ENCODE data around the gene PHOX2A.
A peak's percentile ranks its signal among the peaks of the same experiment; 100 is the strongest.

PHOX2A gene

GRCh38 chr11:72233056-72233772, 10.8 kb downstream of the PHOX2A start:
- no peak for DNase-seq

- no peak for DNase-seq
Observed at GRCh38 chr11:72232260-72233055, 11.5 kb downstream of the PHOX2A start.

DNA sequence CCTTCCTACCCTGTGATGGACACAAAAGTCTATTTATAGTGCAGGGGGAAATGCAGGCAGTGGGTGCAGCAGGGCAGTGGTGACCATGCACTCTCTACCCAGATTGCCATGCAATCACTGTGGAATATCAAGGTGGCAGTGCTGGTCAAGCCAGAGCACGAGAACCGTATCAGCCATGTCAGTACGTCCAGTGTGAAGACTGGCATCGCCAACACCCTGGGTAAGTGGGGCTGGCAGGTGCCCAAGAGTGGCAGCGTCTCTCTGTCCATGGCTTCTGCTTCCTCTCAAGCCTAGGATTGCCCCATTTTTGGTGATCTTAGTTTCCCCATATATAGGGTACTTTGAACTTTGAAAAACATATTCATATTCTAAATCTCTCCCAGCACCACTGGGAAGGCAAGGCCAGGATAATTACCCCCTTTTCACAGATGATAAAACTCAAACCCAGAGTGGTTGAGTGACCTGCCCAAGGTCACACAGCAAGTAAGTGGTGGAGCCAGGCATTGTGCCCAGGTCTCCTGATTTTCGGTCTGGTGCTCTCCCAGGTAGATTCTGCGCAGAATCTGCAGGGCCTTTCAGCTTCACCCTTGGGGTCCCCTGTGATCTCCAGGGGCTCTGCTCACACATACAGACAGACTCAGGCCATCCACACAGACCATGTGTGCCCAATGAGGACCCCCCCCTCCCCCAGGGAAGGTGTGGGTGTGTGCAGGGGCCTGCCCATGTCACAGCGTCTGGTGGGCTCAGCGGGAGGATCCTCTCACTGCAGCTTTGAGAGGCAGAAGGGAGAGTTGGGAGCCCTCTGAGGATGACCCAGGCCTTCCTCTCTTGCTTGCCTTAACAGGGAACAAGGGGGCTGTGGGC, 12.3 kb downstream of the PHOX2A start:
- DNase-seq, result no peak

DNA sequence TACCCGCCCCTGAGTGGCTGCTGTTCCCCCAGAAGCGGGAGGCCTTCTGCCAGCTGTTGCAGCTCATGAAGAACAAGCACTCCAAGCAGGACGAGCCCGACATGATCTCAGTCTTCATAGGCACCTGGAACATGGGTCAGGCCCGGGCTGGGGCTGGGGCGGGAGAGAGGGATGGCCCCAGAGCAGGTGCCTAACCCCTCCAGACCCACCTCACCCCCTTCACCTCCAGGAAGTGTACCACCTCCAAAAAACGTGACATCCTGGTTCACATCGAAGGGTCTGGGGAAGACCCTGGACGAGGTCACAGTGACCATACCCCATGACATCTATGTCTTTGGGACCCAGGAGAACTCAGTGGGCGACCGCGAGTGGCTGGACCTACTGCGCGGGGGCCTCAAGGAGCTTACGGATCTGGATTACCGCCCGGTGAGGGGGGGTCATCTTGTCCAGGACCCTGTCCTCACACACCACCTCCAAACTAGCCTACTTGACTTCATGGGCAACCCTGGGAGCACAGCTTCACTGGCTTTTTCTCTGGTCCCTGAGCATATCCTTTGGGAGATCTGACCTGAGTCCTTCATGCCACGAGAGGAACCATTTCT, 13.1 kb downstream of the PHOX2A start:
- peak; percentile 9 for DNase-seq

DNA sequence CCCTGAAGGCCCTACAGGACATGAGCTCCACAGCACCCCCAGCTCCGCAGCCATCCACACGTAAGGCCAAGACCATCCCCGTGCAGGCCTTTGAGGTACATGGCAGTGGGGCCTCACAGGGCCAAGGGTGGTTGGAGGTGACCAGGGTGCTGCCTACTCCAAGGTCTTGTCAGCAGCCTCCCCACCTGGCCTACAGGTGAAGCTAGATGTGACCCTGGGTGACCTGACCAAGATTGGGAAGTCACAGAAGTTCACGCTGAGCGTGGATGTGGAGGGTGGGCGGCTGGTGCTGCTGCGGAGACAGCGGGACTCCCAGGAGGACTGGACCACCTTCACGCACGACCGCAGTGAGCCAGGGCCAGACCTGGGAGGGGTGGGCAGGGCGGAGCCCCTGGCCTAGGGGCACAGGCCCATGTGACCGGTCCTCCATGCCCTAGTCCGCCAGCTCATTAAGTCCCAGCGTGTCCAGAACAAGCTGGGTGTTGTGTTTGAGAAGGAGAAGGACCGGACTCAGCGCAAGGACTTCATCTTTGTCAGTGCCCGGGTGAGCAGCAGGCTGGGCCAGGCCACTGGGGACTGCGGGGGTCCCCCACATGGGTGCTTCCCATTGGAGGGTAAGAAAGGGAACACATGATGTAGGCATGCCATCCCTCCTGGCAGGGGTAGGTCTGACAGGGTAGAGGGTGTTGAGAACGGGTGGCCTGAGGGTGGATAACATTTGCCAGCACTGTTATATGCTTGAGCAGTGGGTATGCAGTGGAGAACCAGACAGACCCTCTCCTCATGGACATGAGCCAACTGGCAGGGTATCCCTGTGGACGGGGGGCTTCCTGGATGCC, 13.8 kb downstream of the PHOX2A start:
- peak; percentile 10 for DNase-seq

DNA sequence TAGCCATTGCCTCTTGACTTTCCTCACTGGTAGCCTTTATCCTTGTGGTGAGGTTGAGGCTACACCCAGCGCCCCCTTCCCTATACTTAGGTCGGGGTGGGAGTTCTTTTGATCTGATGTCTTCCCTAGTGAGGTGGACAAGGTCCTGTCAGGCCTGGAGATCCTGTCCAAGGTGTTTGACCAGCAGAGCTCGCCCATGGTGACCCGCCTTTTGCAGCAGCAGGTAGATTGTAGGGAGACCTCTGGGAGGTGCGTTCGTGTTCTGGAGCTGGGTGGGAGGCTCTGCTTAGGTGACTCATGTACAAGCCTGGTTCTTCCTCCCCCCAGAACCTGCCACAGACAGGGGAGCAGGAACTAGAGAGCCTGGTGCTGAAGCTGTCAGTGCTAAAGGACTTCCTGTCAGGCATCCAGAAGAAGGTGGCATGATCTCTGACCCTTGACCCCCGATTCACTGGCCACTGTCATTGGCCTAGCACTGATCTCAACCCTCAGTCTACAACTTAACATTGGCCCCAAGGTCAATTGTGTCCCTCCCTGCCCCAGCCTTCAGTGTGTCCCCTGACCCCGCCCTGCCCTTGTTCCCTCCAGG, 14.5 kb downstream of the PHOX2A start:
- DNase-seq, result no peak

- DNase-seq, result no peak
Observed at GRCh38 chr11:72228844-72229231, 15.1 kb downstream of the PHOX2A start.

- DNase-seq, result no peak
Observed at GRCh38 chr11:72228229-72228843, 15.6 kb downstream of the PHOX2A start.

- no peak for DNase-seq
Observed at GRCh38 chr11:72227316-72228228, 16.4 kb downstream of the PHOX2A start.

GRCh38 chr11:72226701-72227100, 17.3 kb downstream of the PHOX2A start:
- DNase-seq, result no peak

GRCh38 chr11:72225411-72225951, 18.5 kb downstream of the PHOX2A start:
- DNase-seq, result peak; percentile 34

DNA sequence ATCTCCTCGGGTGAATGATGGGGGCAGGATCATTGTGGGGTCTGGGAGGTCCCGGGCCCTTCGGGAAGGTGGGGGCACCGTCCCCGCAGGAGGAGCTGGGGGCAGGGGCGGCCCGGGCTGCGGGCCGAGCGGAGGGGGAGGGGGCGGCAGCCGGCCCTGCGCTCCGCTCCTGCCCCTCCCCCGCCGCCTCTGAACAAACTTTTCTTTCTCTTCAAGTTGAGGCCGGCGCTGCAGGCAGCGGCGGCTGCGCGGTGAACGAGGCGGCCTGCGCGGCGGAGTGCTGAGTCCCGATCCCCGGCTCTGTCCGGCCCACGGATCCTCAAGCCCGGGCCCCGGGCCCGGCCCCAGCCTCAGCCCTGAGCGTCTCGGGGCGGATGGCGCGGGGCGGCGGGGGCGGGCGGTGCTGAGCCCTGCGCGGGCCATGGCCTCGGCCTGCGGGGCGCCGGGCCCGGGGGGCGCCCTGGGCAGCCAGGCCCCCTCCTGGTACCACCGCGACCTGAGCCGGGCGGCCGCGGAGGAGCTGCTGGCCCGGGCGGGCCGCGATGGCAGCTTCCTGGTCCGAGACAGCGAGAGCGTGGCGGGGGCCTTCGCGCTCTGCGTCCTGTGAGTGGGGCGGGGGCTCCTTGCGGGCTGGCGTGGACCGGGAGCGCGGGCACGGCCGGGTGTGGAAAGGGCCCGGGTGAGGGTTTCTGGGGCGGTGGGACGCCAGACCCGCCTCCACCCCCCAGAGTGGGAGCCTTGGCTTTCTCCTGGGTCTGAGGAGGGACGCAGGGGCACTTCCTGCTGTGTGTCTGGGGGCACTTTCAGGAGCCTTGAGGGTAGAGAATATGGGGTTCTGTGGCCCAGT, 19.2 kb downstream of the PHOX2A start, which contains the start of gene INPPL1:
INPPL1 (plus strand) TSS at position 204 of the 847 bp plus-strand sequence; CDS start at position 422, 218 bp downstream.
- DNase-seq, result peak; percentile 37

- peak; percentile 51 for DNase-seq
Observed at GRCh38 chr11:72223615-72224563, 20.1 kb downstream of the PHOX2A start.

GRCh38 chr11:72222907-72223614, 20.9 kb downstream of the PHOX2A start:
- DNase-seq, result peak; percentile 94

DNA sequence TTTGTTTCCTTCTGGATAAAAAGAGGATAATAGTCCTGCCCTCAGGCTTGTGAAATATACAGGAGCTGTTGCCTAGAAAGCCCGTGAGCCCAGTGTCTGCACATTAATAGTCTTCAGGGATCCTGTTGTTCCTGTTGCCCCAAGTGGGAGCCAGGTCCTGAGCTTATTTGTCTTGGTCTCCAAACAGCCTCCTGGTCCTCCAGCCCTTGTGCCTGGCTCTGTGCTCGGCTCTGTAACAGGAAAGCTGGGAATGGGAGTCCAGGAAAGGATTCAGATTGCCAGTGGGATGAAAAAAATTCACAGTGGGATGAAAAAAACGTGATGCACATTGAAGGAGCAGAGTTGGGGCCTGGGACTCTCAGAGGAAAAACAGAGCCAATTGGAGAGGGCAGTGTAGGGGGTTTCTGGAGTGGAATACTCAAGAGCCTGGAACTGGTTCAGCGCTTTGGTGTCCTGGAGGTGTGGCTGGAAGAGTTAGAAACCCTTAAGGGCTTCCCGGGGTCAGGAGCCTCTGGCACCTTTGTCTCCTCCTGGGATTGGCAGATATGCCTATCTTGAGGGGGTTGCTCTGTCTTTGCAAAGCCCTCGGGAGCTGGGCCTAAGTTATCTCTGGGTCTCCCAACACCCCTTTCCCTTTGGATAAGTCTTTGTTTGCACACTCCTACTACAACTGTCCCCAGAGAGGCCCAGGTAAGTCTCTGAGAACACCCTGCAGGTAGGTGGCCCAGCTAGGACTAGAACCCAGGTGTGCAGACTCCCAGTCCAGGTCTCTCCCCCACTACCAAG, 21.7 kb downstream of the PHOX2A start:
- no peak for DNase-seq

Measured in activated CD8-positive, alpha-beta memory T cell treated with anti-CD3 and anti-CD28 coated beads, Interleukin-2, amount 50 U/mL, for 4 hours (primary cell).